GM12873 (cell line): ENCODE data around the gene CLBA1.
A peak's percentile ranks its signal among the peaks of the same experiment; 100 is the strongest.

Experiments used
- CTCF ChIP-seq: IDR thresholded peaks from 2 replicates; pipeline ENCODE4 v1.5.1; 2012; ENCODE audit warnings: low read depth, mild to moderate bottlenecking, moderate library complexity, low read length, control low read depth; ENCODE audit not compliant: insufficient read depth; ENCODE audit errors: missing control alignments

The CLBA1 gene

GRCh38 chr14:105012171-105012985 lies 26.8 kb downstream of the CLBA1 start:
- peak; percentile 21 for TF ChIP-seq CTCF

- TF ChIP-seq CTCF = peak; percentile 31
Observed at GRCh38 chr14:105013150-105013785, 27.7 kb downstream of the CLBA1 start.

GRCh38 chr14:105014032-105014431 lies 28.4 kb downstream of the CLBA1 start:
- TF ChIP-seq CTCF = no peak

GRCh38 chr14:105014631-105015030 lies 29.0 kb downstream of the CLBA1 start:
- TF ChIP-seq CTCF = no peak

- TF ChIP-seq CTCF = no peak
Observed at GRCh38 chr14:105015242-105015641, 29.7 kb downstream of the CLBA1 start.

- TF ChIP-seq CTCF = no peak
Observed at GRCh38 chr14:105015905-105016304, 30.3 kb downstream of the CLBA1 start.

GRCh38 chr14:105018414-105018813 lies 32.8 kb downstream of the CLBA1 start:
- no peak for TF ChIP-seq CTCF
